ENCODE measurements around the gene STIP1. TPM values are rescaled to one million over a fixed set of nuclear protein-coding genes. Genes with fewer than 3 reads are reported as not detected.
A peak's percentile ranks its signal among the peaks of the same experiment; 100 is the strongest.

STIP1 gene
- total RNA-seq, 4 donors from 2014 or later, result 80.8 to 116 (median 106) TPM

GRCh38 chr11:64148917-64149617 is 36.9 kb upstream of the STIP1 start:
- H3K27ac ChIP-seq, result peak overlapping the region in 2 of 3 donors; percentile 75 to 82
- H3K4me3 ChIP-seq (replicated peaks in 1 of 3), result no peak overlapping the region
- no peak for DNase-seq
- no peaks in the 10 kb centered on the region for H3K36me3 ChIP-seq
- WGBS, 2 donors, result 74 to 81% methylated on average over 20 to 23 of the region's 25 CpGs
- no peaks in the 10 kb centered on the region for H3K9me3 ChIP-seq
- no peaks in the 10 kb centered on the region for H3K27me3 ChIP-seq
- intact Hi-C loops (cut with DNase I), result loop anchor here (2.0 to 5.0 kb wide), 2 partner anchors 62 to 148 kb away; no protein-coding TSS in a partner anchor
- H3K4me1 ChIP-seq, result peaks cover 32 to 43% of the 10 kb centered on the region in 2 donors
- no peak for TF ChIP-seq POLR2A (IDR thresholded peaks at IDR 0.05)
- TF ChIP-seq, protein P1, sequence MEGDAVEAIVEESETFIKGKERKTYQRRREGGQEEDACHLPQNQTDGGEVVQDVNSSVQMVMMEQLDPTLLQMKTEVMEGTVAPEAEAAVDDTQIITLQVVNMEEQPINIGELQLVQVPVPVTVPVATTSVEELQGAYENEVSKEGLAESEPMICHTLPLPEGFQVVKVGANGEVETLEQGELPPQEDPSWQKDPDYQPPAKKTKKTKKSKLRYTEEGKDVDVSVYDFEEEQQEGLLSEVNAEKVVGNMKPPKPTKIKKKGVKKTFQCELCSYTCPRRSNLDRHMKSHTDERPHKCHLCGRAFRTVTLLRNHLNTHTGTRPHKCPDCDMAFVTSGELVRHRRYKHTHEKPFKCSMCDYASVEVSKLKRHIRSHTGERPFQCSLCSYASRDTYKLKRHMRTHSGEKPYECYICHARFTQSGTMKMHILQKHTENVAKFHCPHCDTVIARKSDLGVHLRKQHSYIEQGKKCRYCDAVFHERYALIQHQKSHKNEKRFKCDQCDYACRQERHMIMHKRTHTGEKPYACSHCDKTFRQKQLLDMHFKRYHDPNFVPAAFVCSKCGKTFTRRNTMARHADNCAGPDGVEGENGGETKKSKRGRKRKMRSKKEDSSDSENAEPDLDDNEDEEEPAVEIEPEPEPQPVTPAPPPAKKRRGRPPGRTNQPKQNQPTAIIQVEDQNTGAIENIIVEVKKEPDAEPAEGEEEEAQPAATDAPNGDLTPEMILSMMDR (IDR thresholded peaks at IDR 0.05), result peak in 1 of 6 experiments; percentile 25

DNA sequence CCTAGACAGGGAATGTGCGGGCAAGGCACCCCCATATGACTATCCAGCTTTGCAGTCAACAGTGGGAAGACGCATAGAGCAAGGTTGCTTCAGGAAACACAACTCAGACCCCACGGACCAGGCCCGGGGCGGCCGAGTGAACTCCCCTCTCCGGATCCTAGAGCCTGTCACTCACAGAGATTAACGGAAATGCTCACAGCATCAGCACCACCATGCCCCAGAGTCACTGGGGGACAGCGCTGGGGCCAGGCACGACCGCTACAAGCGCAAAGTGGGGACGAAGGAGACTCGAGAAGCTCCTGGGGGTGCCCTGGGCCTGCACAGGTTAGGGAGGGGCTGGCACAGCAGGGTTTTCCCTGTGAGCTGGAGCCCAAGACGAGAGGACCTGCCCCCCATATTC is 35.9 kb upstream of the STIP1 start:
- Histone ChIP-seq H3K9me3 (no peaks in the 10 kb centered on the region), H3K4me3 (replicated peaks in 1 of 3) (no peak overlapping the region), H3K27ac (peak overlapping the region; percentile 41 to 73 (median 68)), H3K27me3 (no peaks in the 10 kb centered on the region), H3K4me1 (peaks cover 32 to 43% of the 10 kb centered on the region in 2 donors), H3K36me3 (no peaks in the 10 kb centered on the region)
- WGBS, 2 donors, result 89 to 94% methylated on average over 11 to 15 of the region's 15 CpGs
- intact Hi-C loops (cut with DNase I), result loop anchor here (5.0 kb wide), 1 partner anchor 313 kb away; the partner anchor contains the start of gene MARK2
- no peak for DNase-seq
- no peak for TF ChIP-seq POLR2A (IDR thresholded peaks at IDR 0.05)
- TF ChIP-seq, protein P1 (IDR thresholded peaks at IDR 0.05), result no peak

- peak; percentile 76 to 85 for DNase-seq
- intact Hi-C loops (cut with DNase I), result loop anchor here (5.0 kb wide), 1 partner anchor 313 kb away; the partner anchor contains the start of gene MARK2
- H3K27me3 ChIP-seq, result no peaks in the 10 kb centered on the region
- WGBS, 2 donors, result 45 to 62% methylated on average over 12 to 16 of the region's 24 CpGs
- no peaks in the 10 kb centered on the region for H3K9me3 ChIP-seq
- peaks cover 32 to 43% of the 10 kb centered on the region in 2 donors for H3K4me1 ChIP-seq
- no peaks in the 10 kb centered on the region for H3K36me3 ChIP-seq
- no peak for TF ChIP-seq POLR2A (IDR thresholded peaks at IDR 0.05)
- TF ChIP-seq, protein P1 (IDR thresholded peaks at IDR 0.05), result no peak
- H3K27ac ChIP-seq, result peak overlapping the region; percentile 68 to 73 (median 68)
- H3K4me3 ChIP-seq (replicated peaks in 1 of 3), result no peak overlapping the region
These were observed 35.3 kb upstream of the STIP1 start for GRCh38 chr11:64150481-64151239.

GRCh38 chr11:64151337-64151736 is 34.6 kb upstream of the STIP1 start:
- H3K36me3 ChIP-seq, result no peaks in the 10 kb centered on the region
- no peaks in the 10 kb centered on the region for H3K27me3 ChIP-seq
- no peak for DNase-seq
- intact Hi-C loops (cut with DNase I), result loop anchor here (5.0 kb wide), 1 partner anchor 314 kb away; the partner anchor contains the start of gene MARK2
- H3K4me3 ChIP-seq (replicated peaks in 1 of 3), result no peak overlapping the region
- TF ChIP-seq POLR2A (IDR thresholded peaks at IDR 0.05), result no peak
- TF ChIP-seq, protein P1 (IDR thresholded peaks at IDR 0.05), result no peak
- peaks cover 32 to 38% of the 10 kb centered on the region in 2 donors for H3K4me1 ChIP-seq
- no peaks in the 10 kb centered on the region for H3K9me3 ChIP-seq
- peak overlapping the region; percentile 68 to 73 (median 68) for H3K27ac ChIP-seq
- 87 to 93% methylated on average over 8 of the region's 8 CpGs for WGBS, 2 donors
